Fibroblast of the conjunctiva (primary cell): ENCODE data around the gene OR13G1.
"Not testable (repeated sequence)": the region's sequence is repeated elsewhere in the genome, so short reads cannot be mapped to it uniquely, and the experiment has no call there.

Source experiments
- DNase-seq: peaks from one replicate; pipeline ENCODE4 v3.0.0-alpha.2; 2010; ENCODE audit warnings: low read depth

The OR13G1 gene

DNA sequence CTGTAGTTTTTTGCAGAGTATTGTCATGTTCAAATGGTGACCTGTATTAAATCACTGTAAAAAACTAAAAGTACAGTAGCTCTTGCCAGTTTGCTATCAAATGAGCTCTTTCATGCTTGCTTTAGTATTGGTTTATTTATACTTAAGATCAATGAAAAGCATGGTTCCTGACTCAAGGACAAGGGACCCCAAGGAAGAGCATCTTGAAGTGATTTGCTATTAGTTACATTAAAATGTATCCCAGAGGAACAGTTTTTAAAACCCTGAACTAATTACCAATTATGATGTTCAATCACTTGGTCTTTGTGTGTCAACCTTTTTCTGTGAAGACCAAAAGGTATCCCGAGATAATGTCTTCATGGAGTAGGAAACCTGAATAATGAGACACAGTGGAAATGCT lies at the start of gene OR13G1:
Gene OR13G1, minus strand, starts transcription at position 101 of the 400 bp plus-strand sequence. CDS start 6,698 bp downstream, outside the sequence.
- DNase-seq, result no peak

- no peak for DNase-seq
Measured at GRCh38 chr1:247721222-247721621, 41.7 kb upstream of the OR13G1 start.

GRCh38 chr1:247716546-247716945 lies 37.0 kb upstream of the OR13G1 start, which contains the start of gene OR6F1:
OR6F1 (minus strand) TSS chr1:247716646; CDS start chr1:247712755, 3,891 bp downstream.
- DNase-seq, result no peak

DNA sequence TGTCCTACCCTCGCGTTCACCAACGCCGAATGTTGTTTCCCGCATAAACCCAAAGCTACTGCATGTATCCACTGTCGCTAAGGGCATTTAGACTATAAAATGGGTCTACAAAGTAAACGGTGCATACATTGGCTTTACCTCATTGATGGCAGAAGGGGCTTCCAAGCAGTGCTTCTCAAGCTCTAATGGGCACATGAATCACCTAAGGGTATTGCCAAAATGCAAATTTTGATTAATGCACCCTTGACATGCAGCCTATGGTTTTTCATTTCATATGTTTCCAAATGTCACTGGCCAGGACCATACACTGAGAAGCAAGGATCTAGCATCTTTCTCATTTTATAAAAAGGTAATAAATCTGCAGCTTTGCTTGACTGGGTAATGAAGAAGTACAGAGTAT lies 34.2 kb upstream of the OR13G1 start:
- DNase-seq, result no peak

DNA sequence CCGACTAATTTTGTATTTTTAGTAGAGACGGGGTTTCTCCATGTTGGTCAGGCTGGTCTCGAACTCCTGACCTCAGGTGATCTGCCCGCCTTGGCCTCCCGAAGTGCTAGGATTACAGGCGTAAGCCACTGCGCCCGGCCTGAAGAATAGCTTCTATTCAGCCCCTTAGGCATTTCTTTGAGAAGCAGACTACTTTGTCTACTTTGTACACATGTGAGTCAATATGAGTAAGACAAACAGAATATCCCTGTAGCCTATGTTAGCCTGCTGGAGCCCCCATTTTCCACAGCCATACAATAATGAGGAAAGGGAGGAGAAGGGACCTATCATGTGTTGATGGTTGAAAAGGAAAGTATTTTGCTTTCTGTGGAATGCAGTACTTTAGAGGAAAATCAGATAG lies 31.1 kb upstream of the OR13G1 start:
- not testable (repeated sequence) for DNase-seq

GRCh38 chr1:247701338-247701737 lies 21.8 kb upstream of the OR13G1 start:
- no peak for DNase-seq

GRCh38 chr1:247681288-247681897 lies 1.9 kb upstream of the OR13G1 start:
- DNase-seq, result no peak

- no peak for DNase-seq
Measured at GRCh38 chr1:247680171-247680570, 632 bp upstream of the OR13G1 start.

DNA sequence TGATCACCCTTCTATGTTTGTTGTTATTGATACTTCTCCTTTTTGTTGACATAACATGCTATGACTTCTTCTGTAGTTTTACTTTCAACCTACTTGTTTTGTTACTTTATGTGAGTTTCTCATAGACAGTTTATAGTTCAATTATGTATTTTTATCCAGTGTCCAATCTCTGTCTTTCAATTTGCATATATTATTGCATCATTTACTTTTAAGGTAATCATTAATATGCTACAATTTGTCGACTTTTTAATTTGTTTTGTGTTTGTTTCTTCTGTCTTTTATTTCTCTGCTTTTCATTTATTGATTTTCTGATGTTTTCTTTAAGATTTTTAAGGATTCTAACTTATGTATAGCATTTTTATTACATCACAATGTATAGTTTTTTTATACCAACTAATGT lies 10.3 kb downstream of the OR13G1 start:
- no peak for DNase-seq

DNA sequence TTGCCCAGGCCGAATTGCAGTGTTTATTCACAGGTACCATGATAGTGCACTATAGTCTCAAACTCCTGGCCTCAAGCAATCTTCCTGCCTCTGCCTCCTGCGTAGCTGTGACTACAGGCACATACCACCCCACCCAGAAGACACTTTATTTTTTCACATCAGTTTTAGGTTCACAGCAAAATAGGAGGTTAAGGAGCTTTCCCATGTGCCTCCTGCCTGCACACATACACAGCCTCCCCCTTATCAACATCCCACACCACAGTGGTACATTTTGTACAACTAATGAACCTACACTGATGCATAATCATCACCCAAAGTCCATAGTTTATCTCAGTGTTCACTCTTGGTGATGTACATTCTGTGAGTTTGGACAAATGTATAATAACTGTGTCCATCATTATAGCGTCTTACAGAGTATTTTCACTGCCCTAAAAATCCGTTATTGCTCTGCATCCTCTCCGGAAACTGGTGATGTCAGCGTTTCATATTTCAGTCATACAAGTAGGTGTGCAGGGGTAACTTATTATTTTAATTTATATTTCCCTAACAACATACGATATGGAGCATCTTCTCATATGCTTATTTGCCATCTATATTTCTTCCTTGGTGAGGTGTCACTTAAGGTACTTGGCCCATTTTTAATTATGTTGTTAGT lies 23.2 kb downstream of the OR13G1 start:
- DNase-seq, result no peak

DNA sequence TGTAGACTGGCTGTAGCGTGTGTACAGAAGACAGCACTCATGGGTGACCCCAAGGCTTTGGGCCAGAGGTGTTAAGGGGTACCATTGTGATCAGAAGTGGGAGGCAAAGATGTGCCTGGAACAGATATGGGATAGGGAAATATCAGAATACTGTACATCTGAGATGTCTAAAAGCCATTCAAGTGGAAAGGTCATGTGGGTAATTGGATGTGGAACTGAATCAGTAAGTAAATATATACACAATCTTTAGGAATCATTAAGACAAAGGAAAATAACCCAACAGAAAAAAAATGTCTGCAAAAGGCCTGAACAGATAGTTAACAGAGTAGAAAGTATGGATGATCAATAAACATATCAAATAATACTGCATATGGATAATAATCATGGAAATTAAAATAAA lies 26.5 kb downstream of the OR13G1 start:
- no peak for DNase-seq

DNA sequence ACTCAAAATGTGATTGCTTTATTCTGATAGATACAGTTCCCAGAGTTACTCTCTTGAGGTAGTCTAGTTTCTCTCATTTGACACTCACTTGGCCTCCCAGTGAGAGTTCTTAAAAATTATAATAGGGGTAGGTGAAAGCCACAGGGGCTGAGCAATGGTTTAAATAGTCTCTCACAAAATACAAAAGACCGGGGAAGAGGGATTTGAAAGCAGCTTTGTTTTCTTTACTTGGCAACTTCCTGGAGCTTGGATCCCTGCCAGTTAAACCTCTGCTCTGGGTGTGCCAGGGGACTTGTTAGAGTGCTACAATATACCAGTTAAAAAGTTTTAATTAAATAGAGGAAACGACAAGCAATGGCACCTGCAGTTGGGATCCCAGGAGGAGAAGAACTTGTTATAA lies 31.7 kb downstream of the OR13G1 start:
- DNase-seq, result no peak

GRCh38 chr1:247646867-247647266 lies 32.7 kb downstream of the OR13G1 start:
- DNase-seq, result no peak

DNA sequence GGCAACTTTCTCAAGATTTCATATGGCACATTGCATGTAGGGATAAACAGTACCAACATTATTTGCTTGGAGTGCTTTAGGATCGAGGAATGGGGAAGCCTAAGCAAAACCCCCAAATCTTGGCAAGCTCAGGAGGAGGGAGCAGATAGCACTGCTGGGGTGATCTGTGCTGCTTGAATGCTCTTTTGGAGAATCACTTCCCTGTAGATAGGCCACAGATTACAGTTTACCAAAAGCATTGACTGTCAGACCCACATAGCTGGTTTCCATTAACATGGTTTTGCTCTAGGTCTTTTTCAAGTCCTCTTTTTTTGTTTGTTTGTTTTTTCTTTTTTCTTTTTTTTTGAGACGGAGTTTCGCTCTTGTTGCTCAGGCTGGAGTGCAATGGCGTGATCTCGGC lies 36.8 kb downstream of the OR13G1 start:
- DNase-seq, result no peak

DNA sequence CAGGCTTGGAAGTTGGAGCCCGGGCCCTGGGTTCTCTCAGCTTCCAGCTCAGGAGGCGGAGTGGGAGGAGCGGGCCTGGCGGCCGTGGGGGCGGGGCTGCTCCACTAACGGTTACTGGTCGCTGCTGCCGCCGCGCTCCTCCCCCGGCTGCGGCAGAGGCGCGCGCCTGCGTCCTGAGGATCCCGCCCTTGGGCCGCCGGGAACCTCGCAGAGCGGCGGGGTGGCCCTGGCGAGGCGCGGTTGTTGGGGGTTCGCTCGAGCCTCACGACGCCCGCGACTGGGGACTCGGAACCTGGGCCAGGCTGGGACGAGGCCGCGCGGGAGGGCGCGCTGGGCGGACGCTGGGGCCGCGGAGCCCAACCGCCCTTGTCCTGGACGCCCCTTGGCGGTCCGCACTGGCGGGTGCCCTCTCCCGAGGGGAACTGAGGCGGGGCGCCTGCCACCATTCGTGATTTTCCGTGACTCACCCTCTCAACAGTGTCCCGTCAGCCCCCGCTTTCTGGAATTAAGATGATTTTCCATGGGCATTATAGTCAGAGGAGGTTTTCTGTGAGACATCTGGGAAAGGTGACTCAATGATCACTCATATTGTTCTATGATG lies 40.1 kb downstream of the OR13G1 start:
- no peak for DNase-seq

DNA sequence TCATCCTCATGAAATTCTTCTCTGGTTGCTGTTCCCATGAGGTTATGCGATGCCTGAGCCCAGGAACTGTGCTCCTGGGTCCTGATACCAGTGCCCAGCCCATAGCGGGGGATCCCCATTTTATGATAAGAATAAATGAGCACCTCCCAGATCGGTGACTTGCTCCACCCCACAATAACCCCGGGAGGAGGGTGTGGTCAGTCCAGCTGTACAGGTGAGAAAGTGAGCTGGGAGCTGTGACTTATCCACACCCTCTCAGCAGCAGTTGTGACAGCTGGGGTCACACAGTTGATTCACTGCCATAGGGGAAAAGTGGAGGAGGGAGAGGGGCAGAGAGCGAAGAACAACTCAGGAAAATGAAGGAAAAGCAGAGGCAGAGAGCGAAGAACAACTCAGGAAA lies 40.8 kb downstream of the OR13G1 start:
- no peak for DNase-seq

DNA sequence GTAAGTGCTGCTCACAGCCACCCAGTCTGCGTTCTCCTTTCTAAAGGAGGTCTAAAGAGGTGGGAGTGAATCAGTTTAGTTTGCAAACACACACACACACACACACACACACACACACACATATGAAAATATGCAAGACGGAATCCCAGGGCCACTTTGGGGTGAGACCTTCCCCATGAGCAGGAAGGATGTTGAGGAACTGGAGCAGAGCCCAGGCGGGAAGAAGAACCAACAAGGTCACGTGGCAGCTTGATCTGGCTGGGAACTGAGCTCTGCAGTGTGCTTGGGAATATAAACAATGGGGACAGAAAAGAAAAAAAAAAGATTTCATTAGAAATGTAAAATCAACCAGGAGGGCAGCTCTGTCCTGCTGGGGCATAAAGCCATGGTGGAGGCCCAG lies 41.5 kb downstream of the OR13G1 start:
- DNase-seq, result no peak

DNA sequence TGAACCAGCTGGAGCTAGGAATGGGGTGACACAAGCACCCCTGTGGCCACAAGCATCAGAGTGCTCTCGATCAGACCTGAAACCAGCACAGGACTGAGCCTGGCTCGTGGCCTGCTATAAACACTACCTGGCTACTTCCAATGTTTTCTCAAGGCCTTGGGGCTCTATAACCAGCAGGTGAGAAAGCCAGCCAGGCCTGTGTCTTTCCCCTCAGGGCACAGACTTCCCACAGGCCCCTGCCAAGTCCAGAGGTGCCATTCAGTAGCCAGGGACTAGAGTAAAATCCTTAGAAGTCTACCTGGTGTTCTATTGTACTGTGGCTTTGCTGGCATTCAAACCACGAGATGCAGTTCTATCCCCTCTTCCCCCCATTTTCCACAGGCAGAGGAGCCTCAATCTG lies 51.6 kb downstream of the OR13G1 start:
- no peak for DNase-seq
